Body of pancreas (tissue), 4 donors: Measurements from ENCODE around the gene FBXO28. TPM values are rescaled to one million over a fixed set of nuclear protein-coding genes. Genes with fewer than 3 reads are reported as not detected.

Experiments used
- ATAC-seq: fragments of 150-250 bp; one replicate; pipeline ENCODE4 v1.9.1; 2016
- DNase-seq, 4 donors: peaks; one replicate each; pipeline ENCODE4 v3.0.0-alpha.2; 2019
- H3K27ac ChIP-seq, 4 donors: fragments of 200-600 bp; sonication (generic); 1 replicate in 3 of 4; 2 replicates in 1 of 4; pipeline versions ENCODE4 v1.5.1 to v1.6.1; 2016 to 2019; ENCODE audit warnings: mild to moderate bottlenecking in 1 of 4, mixed read lengths in 1 of 4, moderate library complexity in 1 of 4
- H3K27me3 ChIP-seq, 2 donors: fragments of 200-600 bp; sonication (generic); one replicate each; pipeline ENCODE4 v1.6.0; 2016; ENCODE audit warnings: mild to moderate bottlenecking in 1 of 2
- H3K36me3 ChIP-seq, 2 donors: fragments of 200-600 bp; sonication (generic); replicated peaks in 1 of 2; 2 replicates each; pipeline ENCODE4 v1.5.1; 2016; ENCODE audit warnings: low read depth in 2 of 2; ENCODE audit not compliant: insufficient read depth in 1 of 2
- H3K4me1 ChIP-seq: fragments of 200-600 bp; sonication (generic); one replicate; pipeline ENCODE4 v1.6.0; 2016
- H3K4me3 ChIP-seq, 2 donors: fragments of 200-600 bp; sonication (generic); 1 replicate in 1 of 2; 2 replicates in 1 of 2; pipeline ENCODE4 v1.5.1; 2016 to 2019
- H3K9me3 ChIP-seq, 3 donors: fragments of 200-600 bp; sonication (generic); 1 replicate in 2 of 3; 2 replicates in 1 of 3; pipeline ENCODE4 v1.5.1; 2016
- POLR2A ChIP-seq, 3 donors: fragments of 450-650 bp; IDR thresholded peaks; one replicate each; pipeline ENCODE4 v1.6.1; 2016; ENCODE audit warnings: antibody characterized with exemption in 3 of 3, mild to moderate bottlenecking in 2 of 3
- WGBS, 2 donors: methylation state at CpG; one replicate each; pipeline ENCODE4 v1.1.5; 2017; 5-methylcytosine and 5-hydroxymethylcytosine counted together
- intact Hi-C: fragments of 100-400 bp; cut with DNase I; formaldehyde crosslinking; loops from one replicate; pipeline ENCODE4 v1.15.1; 2023
- total RNA-seq, 2 donors: library from RNA; depleted of rRNA; stranded (reverse); fragments of >200 nt; gene quantifications; one replicate each; pipeline ENCODE4 v1.1.0, GENCODE V29; 2016
- TF ChIP-seq, protein P1 (sequence below), 7 experiments: fragments of 450-650 bp in 4 of 7; fragments of 200-600 bp in 3 of 7; sonication (generic) in 3 of 7; IDR thresholded peaks; one replicate each; pipeline ENCODE4 v1.5.1; 2016 to 2019; ENCODE audit warnings: antibody characterized with exemption in 7 of 7

FBXO28 gene
- total RNA-seq, 2 donors from 2014 or later, result 3.0 to 13.7 TPM

DNA sequence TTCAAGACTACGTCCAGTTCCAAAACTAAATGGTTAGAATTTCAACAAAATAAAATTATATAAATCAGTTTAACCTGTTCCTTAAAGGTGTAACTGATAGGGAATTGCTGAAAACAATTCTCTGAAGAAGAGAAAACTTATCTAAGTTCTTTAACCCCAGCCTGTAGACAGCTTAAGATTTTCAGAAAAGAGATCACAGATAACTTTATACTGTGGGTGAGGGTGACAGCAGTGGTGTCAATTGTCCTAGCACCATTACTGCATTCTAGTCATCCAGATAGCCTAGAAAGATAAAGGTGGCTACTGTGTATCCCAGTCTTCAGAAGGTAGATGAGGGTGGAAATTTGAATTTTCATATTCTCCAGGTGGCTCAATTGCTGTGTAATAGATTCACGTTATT, 49.4 kb downstream of the FBXO28 start:
- no peaks in the 10 kb centered on the region for H3K27me3 ChIP-seq
- H3K27ac ChIP-seq, result no peak overlapping the region
- intact Hi-C loops, result no loop called here
- H3K4me3 ChIP-seq, result no peak overlapping the region
- no peaks in the 10 kb centered on the region for H3K9me3 ChIP-seq
- no peaks in the 10 kb centered on the region for H3K4me1 ChIP-seq
- WGBS, 2 donors, result 75 to 86% methylated on average over 2 of the region's 2 CpGs
- DNase-seq, result no peak
- ATAC-seq, result no peak
- no peak for TF ChIP-seq POLR2A (IDR thresholded peaks at IDR 0.05)
- H3K36me3 ChIP-seq, result peaks cover 0 to 4% of the 10 kb centered on the region in 2 donors

DNA sequence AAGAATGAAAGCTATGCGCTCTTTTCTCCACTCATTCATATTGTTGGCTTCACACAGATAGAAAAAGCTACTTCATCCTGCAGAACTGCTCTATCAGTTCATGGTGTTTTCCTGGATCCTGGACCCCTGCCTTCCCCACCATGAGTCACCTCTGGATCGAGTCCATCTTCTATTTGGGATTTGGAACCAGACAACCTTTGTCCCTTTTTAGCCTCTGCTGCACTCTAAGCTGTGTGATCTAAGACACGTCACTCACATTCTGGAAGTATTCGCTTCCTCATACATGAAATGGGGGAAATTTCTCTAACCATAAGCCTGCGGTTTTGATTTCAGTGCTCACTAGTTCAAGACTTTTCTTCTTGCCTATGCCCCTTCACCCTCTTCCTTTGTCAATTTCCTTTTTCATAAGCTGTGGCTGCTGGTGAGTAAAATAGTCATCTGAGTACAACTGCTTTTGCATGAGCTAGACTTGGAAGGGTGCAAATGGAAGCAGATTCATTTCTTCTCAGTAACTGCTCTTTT, 55.0 kb downstream of the FBXO28 start:
- TF ChIP-seq POLR2A (IDR thresholded peaks at IDR 0.05), result no peak
- TF ChIP-seq, protein P1, sequence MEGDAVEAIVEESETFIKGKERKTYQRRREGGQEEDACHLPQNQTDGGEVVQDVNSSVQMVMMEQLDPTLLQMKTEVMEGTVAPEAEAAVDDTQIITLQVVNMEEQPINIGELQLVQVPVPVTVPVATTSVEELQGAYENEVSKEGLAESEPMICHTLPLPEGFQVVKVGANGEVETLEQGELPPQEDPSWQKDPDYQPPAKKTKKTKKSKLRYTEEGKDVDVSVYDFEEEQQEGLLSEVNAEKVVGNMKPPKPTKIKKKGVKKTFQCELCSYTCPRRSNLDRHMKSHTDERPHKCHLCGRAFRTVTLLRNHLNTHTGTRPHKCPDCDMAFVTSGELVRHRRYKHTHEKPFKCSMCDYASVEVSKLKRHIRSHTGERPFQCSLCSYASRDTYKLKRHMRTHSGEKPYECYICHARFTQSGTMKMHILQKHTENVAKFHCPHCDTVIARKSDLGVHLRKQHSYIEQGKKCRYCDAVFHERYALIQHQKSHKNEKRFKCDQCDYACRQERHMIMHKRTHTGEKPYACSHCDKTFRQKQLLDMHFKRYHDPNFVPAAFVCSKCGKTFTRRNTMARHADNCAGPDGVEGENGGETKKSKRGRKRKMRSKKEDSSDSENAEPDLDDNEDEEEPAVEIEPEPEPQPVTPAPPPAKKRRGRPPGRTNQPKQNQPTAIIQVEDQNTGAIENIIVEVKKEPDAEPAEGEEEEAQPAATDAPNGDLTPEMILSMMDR (IDR thresholded peaks at IDR 0.05), result no peak
- peak in 1 of 4 donors; percentile 37 for DNase-seq
- Histone ChIP-seq H3K4me1 (no peaks in the 10 kb centered on the region), H3K27me3 (no peaks in the 10 kb centered on the region), H3K27ac (peak overlapping the region in 1 of 4 donors; percentile 61), H3K4me3 (no peak overlapping the region), H3K9me3 (no peaks in the 10 kb centered on the region), H3K36me3 (no peaks in the 10 kb centered on the region)
- ATAC-seq, result no peak
- WGBS, 2 donors, result 42 to 55% methylated on average over 5 of the region's 5 CpGs
- intact Hi-C loops, result no loop called here

DNA sequence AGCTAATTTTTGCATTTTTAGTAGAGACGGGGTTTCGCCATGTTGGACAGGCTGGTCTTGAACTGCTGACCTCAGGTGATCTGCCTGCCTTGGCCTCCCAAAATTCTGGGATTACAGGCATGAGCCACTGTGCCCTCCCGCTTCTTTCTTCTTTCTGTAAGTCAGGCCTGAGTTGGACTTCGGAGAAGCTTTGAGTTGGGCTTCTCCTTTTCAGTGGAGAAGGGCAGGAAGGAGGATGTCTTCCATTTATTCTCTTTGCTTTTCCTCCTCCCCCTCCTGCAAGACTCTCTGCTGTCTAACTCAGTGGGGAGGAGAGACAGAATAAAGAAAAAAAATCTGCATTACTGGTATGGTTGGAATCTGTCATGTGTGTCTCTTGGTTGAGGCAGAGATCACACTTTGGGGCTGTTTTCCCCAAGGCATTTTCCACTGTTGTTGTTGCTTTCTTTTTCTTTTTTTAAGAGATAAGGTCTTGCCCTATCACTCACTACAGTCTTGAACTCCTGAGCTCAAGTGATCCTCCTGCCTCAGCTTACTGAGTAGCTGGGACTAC, 55.9 kb downstream of the FBXO28 start:
- Histone ChIP-seq H3K27ac (peak overlapping the region in 1 of 4 donors; percentile 61), H3K36me3 (no peaks in the 10 kb centered on the region), H3K4me3 (no peak overlapping the region), H3K4me1 (no peaks in the 10 kb centered on the region), H3K27me3 (no peaks in the 10 kb centered on the region), H3K9me3 (no peaks in the 10 kb centered on the region)
- intact Hi-C loops, result no loop called here
- 77 to 93% methylated on average over 4 of the region's 4 CpGs for WGBS, 2 donors
- DNase-seq (no peak), ATAC-seq (no peak)
- TF ChIP-seq POLR2A (IDR thresholded peaks at IDR 0.05), result no peak
- TF ChIP-seq, protein P1 (IDR thresholded peaks at IDR 0.05), result no peak

DNA sequence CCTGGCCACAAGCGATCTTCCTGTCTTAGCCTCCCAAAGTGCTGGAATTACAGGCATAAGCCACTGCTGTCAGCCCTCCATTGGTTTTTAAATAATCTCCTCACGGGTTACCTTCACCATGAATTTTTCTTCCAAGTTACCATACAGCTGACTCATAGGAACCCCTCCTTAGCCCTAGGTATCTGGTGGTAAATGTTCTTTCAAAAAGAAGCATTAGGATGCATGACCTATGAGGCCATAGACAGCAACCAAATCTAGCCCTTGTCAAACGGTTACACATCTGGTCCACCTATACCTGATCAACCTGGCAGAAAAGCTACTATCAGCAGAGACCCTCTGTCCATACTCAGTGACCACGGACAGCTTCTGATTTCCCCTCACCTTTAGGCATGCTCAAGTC, 56.4 kb downstream of the FBXO28 start:
- no peak overlapping the region for H3K27ac ChIP-seq
- TF ChIP-seq, protein P1 (IDR thresholded peaks at IDR 0.05), result no peak
- TF ChIP-seq POLR2A (IDR thresholded peaks at IDR 0.05), result no peak

DNA sequence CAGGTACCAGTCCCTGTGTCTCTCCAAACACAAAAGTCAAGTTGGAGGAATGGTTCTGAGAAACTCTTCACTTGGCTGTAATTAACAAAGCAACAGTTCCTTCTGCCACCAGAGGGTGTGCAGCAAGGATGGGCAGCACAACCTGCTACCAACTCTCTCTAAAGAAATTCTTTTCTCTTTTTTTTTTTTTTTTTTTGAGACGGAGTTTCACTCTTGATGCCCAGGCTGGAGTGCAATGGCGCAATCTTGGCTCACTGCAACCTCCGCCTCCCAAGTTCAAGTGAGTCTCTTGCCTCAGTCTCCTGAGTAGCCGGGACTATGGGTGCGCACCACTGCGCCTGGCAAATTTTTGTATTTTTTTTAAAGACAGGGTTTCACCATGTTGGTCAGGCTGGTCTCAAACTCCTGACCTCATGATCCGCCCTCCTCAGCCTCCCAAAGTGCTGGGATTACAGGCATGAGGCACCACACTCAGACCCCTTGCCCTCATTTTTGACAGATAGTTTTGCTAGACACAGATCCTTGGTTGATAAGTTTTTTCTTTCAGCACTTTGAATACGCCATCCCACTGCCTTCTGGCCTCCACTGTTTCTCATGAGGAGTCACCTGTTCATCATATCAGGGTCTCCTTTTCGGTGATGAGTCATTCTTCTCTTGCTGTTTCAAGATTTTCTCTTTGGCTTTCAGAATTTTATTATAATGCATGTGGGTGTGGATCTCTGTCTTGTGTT, 57.0 kb downstream of the FBXO28 start:
- H3K27me3 ChIP-seq, result no peaks in the 10 kb centered on the region
- H3K4me3 ChIP-seq, result no peak overlapping the region
- H3K36me3 ChIP-seq, result no peaks in the 10 kb centered on the region
- WGBS, 2 donors, result 66 to 77% methylated on average over 9 of the region's 9 CpGs
- intact Hi-C loops, result no loop called here
- no peaks in the 10 kb centered on the region for H3K9me3 ChIP-seq
- ATAC-seq (no peak), DNase-seq (peak in 2 of 4 donors; percentile 31 to 43)
- TF ChIP-seq, protein P1 (IDR thresholded peaks at IDR 0.05), result peak in 6 of 7 experiments; percentile 8 to 50 (median 34)
- no peak for TF ChIP-seq POLR2A (IDR thresholded peaks at IDR 0.05)
- no peaks in the 10 kb centered on the region for H3K4me1 ChIP-seq
- H3K27ac ChIP-seq, result no peak overlapping the region

More for the DNA sequence above, 56.4 kb downstream of the FBXO28 start:
- no peak overlapping the region for H3K4me3 ChIP-seq
- 81 to 82% methylated on average over 4 of the region's 4 CpGs for WGBS, 2 donors
- ATAC-seq (no peak), DNase-seq (no peak)
- intact Hi-C loops, result no loop called here
- H3K27me3 ChIP-seq, result no peaks in the 10 kb centered on the region
- no peaks in the 10 kb centered on the region for H3K36me3 ChIP-seq
- no peaks in the 10 kb centered on the region for H3K4me1 ChIP-seq
- no peaks in the 10 kb centered on the region for H3K9me3 ChIP-seq
